Embryonic facial prominence (tissue), 1 donor: ENCODE measurements around the gene CUL1.

Experiments used
- DNase-seq: peaks from one replicate; pipeline ENCODE4 v3.0.0-alpha.2; 2016; ENCODE audit errors: extremely low spot score

CUL1 gene

DNA sequence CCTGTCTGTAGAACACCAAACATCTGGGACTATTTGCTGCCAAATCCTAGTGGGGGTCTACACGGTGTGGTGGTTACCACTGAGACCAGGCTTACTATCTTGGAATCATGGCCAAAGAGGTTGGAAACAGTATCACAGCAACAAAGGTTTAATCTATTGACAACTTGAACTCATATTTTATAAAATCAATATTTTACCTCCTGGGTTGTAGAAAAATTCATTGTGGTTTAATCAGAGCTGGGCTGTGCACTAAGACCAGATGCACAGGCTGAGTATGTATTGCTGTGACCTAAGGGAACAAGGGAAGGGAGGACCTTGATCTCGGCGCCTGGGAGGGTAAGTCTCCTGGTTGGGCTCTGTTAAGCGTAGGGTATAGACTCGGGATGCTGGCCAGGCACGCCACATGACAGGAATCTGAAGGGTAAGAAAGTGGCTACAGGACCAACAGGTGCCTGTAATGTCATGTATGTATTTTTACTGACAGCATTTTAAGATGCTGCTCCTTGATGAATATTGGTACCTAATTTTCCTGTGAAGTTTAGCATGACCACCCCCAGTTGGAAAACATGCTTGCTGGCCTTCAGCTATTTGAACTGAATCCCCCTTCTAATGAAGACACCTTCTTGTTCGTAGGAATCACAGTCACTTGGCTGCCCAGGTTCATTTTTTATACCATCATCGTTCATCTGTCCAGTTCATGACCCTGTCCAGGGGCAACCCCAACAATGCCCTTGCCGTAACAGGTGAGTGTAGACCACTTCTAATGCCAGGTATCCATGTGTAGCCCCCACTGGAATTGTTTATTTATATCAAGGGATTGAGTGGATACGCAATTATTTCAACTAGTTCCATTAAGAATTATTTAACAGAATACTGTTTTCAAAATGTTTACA lies 105.9 kb downstream of the CUL1 start:
- no peak for DNase-seq

DNA sequence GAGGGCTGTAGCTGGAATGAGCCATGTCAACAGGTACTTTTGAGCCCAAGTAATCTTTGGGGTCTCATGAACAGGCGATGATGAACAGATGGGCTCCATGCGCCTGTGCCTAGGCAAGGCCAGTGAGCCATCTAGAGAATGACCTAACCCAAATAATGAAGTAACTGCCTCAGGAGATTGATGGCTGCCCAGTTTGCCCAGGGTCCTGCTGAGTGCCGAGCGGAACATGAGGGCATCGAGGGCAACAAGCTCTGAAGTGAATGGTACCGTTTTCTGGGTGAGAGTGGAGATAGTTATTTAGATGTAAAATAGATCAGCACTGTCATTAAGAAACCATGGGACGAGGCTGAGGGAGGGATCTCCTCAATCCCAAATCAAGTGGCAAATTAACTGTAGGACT lies 107.5 kb downstream of the CUL1 start:
- no peak for DNase-seq

DNA sequence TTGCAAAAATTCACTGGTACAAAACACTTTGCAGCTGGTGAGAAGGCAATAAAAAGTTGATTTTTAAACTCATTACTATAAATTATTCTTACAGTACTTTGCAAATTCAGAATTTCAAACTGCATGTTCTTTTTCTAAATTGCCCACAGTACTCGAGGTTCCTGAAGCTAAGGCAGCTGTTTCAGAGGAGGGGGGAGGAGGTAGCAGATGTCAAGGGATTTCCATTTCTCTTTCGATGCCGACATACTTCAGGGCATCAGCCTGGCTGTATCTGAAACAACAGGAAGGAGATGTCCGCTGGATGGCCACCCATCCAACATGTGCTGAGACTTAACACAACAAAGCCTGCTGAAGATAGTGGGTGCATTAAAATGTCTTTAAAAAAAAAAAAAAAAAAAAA lies 108.7 kb downstream of the CUL1 start:
- DNase-seq, result no peak

DNA sequence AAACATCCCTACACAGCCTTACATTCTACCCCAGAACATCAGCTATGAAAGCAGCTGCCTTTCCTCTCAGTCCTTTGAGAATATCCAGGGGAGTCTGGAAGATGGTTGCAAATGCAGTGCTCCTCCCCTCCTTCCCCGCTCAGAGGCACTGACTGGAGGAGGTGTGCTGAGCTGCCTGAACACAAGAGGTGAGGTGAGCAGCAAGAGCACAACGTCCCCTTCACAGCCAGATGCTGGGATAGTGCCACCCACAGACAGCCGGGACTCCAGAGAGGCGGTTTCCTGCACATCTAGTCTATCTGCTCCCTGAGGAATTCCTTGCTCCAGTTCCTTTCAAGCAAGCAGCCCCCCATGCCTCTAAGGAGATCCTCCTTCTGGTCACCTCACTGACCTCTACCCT lies 111.2 kb downstream of the CUL1 start:
- DNase-seq, result no peak

DNA sequence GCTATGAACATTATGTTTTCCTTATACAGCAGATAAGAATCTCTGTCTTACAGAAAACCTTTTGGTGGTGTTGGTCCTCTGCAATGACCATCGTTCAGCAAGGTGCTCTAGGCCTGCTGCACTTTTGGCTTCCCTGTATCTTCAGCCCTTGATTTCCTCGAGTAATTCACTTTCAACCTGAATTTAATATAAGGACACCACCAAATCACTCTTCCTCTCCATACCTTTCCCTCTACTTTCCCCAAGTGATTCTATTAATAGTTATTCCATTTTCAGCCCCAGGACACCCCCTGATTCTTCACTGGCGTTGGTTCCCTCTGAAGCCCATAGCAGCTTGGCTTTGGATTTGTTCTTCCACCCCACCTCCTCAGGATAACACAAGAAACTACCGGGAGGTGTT lies 113.2 kb downstream of the CUL1 start:
- no peak for DNase-seq

DNA sequence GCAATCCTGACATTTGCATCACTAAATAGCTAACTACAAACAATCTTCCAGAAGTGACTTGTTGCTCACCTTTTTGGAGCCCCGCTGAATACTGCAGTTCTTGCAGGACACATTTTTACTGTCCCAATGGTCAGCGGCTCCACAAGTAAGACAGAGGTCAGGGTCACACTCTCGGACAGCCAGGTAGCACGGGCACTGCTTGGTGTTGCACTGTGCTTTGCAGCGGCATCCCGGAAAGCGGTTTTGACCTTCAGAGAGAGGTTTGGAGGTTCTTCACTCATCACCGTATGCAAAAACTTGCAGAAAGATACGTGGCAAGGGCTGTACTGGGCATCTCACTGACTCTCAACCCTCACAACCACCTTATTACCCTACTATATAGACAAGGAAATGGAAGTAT lies 115.2 kb downstream of the CUL1 start:
- DNase-seq, result no peak

DNA sequence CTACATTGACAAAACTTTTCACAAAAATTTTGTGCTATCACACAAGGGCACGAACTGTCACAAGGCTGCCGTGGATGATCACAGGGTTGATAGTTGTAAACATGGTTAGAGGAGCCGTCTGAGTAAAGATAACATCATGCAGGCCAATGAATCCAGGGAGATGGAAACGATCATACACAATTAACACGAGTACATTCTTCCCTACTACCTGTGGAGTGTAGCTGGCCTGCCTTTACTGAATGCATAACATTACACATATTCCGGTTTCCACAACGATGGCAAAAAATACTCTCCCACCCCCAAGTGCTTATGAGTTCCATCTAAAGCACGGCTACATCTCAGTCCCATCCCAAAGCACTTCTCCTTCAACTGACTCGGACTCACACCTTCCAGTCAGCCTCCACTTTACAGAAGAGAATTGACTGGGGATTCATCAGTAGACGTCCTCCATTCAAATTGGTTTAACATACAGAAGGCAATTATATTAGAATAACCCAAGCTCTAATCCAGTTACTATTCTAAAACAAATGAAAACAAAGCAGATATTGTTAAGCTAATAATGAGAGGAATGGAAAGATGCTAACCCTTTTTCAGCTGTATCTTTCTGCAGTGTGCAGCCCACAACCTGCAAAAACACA lies 116.3 kb downstream of the CUL1 start:
- no peak for DNase-seq

DNA sequence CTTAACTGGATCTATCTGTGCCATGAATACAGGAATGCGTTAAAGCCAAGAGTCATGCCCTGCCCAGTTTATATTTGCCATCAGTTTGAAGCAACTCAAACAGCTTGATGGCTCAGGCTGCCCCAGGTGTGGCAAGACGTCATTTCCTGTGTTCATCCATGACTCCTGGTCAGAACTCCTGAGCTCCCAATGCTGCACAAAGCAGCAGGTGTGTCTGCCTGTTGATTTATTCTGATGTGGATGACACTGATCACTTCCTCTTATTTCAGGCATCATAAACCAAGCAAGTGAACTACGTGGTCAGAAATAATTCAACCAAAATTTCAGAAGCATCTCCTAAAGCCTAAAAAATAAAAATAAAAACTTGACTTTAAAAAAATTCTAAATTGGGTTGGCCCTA lies 116.9 kb downstream of the CUL1 start:
- DNase-seq, result no peak

DNA sequence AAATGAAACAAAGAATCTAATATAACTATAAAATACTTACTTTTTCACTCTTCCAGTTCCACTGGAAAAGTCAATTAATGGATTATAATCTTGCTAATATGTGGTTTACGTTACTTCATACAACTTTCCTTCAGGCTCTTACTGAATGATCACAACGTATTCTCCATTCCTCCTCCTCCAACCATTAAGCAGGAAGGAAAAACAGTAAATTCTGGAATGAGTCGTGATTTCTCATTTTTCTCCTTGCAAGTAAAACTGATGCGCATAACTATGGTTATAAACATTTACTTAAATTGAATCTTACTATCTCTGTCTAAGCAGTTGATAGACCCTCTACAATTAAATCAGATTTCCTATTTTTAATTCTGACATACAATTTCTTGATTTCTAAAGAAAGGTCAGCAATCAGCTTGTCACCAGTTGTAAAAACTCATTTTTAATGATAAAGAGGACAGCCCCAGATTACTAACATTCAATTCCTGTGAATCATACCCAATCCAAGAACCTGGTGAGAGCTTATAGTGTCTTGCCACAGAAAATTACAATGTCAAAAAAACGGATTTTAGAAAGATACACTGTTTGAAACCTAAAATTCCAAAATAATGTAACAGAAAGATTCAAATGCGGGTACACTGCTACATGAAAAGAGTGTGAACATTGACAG lies 121.1 kb downstream of the CUL1 start:
- DNase-seq, result no peak

DNA sequence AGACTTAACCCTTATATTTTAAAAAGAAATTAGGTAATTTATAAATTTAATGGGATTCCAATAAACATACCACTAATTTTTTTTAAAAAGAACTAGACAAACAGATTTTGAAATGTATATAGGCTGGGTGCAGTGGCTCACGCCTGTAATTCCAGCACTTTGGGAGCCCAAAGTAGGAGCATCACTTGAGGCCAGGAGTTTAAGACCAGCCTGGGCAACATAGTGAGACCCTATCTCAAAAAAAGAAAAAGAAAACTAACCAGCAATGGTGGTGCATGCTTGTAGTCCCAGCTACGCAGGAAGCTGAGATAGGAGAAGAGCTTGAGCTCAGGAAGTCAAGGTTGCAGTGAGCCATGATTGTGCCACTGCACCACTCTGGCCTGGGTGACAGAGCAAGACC lies 122.7 kb downstream of the CUL1 start:
- no peak for DNase-seq

DNA sequence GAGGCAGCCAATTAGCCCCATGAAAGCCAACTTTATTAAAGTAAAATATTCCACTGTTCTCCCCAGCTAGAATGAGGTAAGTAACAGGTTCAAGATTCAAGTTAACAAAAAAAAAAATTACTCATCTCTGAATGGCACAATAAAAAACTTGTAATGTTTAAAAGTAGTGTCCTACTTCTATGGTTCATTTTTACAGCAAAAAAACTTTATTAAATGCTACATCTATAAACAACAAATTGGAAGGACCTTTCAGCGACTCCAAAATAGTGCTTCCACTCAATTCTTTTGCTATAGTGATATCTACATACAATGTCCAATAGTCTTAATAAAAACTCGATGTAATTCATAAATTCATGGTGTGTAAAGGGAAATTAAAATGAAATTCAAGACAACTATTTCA lies 126.2 kb downstream of the CUL1 start:
- no peak for DNase-seq

DNA sequence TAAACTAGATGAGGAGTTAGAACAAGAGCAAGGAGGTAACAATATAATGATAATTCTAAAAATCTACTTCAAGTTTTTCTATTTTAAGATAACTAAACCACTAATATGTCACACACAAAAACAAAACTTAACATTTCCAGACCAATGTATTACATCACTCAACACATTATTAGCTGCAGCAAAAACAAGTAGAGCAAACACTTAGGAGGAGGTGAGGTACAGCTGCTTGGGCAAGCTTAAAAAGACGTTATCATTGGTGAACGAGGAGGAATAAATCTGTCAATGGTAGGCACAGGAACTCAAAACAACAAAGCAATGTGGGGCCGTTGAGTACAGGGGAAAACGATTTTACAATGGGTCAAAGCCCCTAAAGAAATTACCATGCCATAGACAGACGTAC lies 126.6 kb downstream of the CUL1 start:
- DNase-seq, result no peak

DNA sequence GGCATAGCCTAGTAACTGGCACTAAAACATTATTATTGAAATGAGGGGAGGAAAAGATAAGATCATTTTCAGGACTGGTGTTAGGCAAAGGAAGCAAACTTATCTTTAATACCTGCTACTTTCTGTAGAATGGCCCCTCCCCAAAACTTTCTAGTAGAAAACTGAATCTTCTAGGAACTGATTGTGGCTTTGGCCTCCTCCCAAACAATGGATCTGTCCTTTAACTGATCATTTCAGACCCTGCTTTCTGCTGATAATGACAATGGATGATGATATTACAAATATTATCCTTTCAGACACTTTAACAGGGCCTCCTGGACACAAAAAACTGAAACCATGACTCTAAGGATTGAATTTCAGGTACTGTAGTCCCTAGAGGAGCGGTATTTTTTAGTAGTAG lies 130.3 kb downstream of the CUL1 start:
- no peak for DNase-seq

DNA sequence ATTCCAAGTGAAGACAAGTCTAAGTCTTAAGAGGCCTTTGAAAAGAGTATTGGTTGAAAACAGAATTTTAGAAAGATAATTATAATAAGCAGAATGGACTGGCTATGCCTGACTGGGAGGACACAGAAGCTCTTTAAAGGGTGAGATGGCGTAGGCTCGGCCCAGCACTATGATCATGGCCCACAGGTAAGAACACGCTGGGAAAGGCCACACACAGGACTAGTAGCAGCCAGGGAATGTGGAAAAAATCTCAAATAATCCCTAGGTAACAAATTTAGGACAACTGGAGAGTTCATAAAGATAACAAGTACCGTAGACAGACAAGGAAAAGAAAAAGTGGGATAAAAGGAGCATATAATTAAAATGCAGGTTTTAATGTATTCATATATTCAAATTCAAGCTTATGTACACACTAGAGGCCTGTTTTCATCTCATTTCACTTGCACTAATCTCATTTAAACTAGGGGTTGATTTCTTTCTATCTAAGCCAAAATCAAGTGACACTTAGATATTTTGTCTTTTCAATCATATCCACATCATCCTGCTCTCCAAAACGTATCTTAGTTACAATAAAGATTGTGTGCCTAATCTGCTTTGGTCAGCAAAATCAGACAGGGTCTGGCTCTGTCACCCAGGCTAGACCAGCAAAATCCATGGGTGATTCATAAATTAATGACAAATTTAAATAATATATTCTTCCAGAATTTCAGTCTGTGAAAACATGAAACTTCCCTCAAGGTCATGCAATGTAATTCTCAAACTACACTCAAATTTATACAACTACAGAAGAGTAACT lies 132.4 kb downstream of the CUL1 start:
- DNase-seq, result no peak

DNA sequence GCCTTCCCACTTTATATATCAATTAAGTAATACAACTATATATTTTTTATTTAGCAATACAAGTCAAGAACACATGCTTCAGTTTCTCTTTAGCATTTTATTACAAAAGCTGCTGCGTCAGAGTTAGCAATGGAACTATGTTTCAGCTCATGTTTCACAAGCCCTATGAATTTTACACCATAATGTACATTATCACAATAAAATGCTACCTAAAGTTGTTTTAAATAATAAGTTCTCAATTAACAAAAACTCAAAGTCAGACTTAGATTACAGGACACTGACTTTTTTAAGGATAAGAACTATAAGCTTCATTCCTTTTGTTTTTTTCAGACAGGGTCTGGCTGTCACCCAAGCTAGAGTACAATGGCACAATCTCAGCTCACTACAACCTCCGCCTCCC lies 133.1 kb downstream of the CUL1 start:
- DNase-seq, result no peak

DNA sequence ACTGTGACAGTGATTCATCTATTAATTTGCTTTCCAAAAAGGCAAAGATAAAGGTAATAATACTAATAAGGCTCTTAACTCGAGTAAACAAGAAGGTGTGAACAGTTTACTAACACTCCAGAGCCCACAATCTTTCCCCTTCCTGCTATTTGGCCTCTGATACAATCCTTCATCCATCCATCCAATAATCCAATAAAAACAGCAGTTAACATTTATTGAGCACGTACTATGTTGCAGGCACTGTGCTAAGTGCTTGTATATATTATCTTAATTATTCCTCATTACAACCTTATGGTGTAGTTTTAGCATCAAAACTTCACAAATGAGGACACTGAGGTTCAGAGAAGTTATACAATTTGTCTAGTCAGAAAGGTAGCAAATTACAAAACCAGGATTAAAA lies 135.9 kb downstream of the CUL1 start:
- no peak for DNase-seq

DNA sequence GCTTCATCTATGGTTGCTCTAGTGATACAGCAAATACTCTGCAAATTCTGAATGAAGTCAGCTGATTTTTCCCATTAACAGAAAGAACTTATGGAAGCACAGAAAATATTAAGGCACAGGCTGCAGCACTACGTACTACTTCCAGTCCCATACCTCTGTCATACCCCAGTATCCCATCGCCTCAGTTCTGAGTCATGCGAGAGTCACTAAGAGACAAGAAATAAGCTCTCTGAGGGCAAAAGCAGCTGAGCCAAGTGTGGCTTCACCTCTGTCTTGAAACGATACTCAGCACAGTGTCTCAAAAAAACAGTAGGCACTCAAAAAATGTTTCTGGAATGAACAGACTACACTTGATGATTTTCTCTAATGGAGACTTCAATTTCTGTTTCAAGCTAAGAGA lies 137.2 kb downstream of the CUL1 start:
- no peak for DNase-seq

DNA sequence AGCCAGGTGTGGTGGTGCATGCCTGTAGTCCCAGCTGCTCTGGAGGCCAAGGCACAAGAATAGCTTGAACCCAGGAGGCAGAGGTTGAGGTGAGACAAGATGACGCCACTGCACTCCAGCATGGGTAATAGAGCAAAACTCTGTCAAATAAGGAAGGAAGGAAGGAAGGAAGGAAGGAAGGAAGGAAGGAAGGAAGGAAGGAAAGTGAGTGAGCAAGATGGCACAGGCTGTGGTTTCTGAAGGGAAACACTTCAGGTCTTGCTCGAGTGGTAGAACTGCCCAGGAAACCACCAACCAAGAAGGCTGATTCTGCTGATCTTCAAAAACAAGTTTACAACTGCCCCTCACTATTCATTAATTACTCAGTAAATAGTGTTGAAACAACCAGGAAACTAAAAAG lies 140.2 kb downstream of the CUL1 start:
- DNase-seq, result no peak

DNA sequence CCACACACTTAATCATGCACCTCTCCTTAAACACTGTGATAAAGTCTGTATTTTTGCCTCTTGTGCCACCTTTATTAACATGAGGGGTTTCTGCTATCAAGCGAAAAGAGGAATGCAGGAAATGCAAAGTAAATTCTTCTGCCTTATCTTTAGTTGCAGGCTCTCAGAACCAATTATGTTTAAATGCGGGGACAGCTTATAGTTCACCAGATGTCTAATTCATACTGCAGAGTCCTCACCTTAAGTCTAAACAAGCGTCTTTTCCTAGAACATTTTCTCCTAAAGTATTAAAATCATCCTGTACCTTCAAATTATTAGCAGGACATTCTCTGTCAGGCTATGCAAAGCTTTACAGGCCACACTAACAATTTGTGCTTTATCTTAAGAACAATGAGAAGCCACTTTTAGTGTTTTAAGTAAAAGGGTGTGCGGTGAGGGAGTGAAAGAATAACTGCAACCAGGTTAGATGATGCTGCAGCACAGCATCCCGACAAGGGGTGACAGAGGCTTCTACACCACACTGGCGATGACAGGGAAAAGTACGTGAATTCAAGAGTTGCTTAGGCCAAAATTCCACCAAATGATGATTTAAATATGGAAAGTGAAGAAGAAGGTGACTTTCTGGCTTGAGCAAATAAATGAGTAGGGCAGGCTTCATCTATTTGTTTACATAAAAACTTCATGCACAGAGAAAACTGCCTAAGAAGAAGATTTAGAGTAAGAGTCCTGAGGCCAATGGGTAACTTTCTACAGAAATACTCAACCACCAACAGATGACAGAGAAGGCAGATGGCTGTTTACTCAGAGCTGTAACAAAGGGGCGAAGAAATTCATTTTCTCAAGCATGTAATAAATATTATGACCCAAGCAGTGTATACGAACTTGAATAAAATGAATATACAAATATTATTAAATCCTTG lies 149.4 kb downstream of the CUL1 start:
- DNase-seq, result no peak

DNA sequence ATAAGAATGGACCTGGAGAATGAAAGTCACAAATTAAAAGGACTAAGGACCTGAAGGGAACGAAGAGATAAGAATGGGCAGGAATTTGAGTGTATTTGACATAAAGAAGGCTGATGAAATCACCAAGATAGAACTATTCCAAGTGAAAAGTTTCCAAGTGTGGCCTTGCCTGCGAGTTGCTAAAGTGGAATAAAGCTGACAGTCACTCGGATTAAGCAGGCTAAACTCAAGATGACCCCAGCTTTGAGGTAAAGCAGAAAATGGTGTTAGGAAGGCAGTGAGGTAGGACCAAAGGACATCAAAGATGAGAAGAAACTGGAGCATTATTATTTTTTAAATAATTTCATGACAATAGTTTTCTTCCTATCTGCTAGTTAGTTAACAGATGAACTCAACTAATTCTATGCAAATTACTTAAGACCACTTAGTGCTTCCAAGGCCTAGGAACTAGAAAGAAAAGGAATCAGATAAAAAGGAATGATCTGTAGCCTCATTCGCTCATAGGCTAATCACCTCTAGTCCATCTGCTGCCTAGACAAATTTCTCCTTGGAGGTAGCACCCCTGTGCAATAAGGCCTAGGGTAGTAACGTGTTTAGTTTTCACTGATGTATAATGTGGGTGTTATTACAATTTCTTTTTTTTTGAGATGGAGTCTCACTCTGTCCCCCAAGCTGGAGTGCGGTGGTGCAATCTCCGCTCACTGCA lies 150.8 kb downstream of the CUL1 start:
- DNase-seq, result no peak
